KOPT-K1 (cell line): ENCODE measurements around the gene CTSE.

Experiments used
- H3K27ac ChIP-seq: fragments of 200-600 bp; sonication (generic); 2 replicates; pipeline ENCODE4 v1.5.1; 2016; ENCODE audit warnings: antibody characterized with exemption, mild to moderate bottlenecking, low read depth, low read length; ENCODE audit not compliant: poor library complexity, severe bottlenecking
- H3K36me3 ChIP-seq: fragments of 200-600 bp; sonication (generic); 2 replicates; pipeline ENCODE4 v1.5.1; 2017; ENCODE audit warnings: antibody characterized with exemption, mild to moderate bottlenecking, low read length, moderate library complexity; ENCODE audit not compliant: insufficient read depth
- H3K9me3 ChIP-seq: fragments of 200-600 bp; sonication (generic); 2 replicates; pipeline ENCODE4 v1.5.1; 2017; ENCODE audit warnings: antibody characterized with exemption, low read length, mild to moderate bottlenecking; ENCODE audit not compliant: insufficient read depth, poor library complexity, severe bottlenecking

The CTSE gene

DNA sequence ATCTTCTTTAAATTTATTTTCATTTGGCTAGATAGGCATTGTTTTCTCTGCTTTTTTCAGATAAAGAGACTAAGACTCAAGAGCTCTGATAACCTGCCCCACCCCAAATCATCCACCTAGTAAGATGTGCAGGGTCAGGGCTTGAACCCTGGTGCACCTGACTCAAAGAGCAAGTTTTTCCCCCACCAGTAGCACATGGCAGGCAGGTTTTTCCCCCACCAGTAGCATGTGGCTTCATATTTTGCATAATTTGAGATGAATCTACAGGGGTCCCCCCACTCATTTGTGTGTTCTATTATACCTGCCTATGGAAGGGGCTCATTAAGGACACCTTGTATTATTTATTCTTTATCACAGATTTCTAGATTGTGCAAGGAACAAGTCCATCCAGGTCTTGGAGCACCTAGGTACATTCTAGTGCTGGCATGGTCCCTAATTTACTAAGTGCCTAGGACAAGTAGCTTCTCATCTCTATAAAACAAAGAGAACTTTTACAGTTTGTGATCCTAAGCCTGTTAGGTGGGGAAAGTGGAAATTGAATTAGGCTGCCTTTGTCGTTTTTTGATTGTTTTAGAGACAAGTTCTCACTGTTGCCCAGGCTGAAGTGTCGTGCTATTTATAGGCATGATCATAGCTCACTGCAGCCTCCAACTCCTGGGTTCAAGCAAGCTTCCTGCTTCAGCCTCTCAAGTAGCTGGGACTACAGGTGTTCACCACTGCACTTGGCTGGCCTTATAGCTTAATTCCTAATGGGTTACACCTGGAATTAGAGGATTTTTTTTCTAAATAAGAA, 13.2 kb upstream of the CTSE start:
- Histone ChIP-seq H3K9me3 (no peaks in the 10 kb centered on the region), H3K27ac (peak overlapping the region; percentile 18), H3K36me3 (no peaks in the 10 kb centered on the region)

- Histone ChIP-seq H3K9me3 (no peaks in the 10 kb centered on the region), H3K27ac (peak overlapping the region; percentile 59), H3K36me3 (no peaks in the 10 kb centered on the region)
Measured at GRCh38 chr1:206035027-206035426, 11.3 kb upstream of the CTSE start.

- no peak overlapping the region for H3K27ac ChIP-seq
- no peaks in the 10 kb centered on the region for H3K36me3 ChIP-seq
- no peaks in the 10 kb centered on the region for H3K9me3 ChIP-seq
Measured at GRCh38 chr1:206032380-206033140, 8.9 kb upstream of the CTSE start.

DNA sequence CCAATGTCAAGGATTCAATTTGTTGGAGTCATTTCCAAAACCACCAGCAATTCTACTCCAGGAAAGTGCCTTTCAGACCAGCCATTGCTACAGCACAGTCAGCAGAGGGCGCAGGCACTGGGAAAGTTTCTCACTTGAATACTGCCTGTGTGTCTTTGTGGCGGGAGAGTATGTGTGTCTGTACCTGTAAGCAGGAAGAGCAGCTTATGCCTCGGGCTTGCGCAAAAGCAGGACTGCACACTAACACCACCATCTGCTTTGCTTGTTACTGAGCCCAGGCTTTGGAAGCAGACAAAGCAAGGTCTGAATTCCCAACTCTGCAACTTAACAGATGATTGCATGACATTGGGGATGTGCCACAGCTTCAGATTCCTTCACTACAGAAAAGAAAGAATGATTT, 7.0 kb upstream of the CTSE start:
- peaks cover 5% of the 10 kb centered on the region for H3K9me3 ChIP-seq
- peak overlapping the region; percentile 56 for H3K27ac ChIP-seq
- no peaks in the 10 kb centered on the region for H3K36me3 ChIP-seq

- H3K27ac ChIP-seq, result peak overlapping the region; percentile 56
- peaks cover 5% of the 10 kb centered on the region for H3K9me3 ChIP-seq
- no peaks in the 10 kb centered on the region for H3K36me3 ChIP-seq
Measured at GRCh38 chr1:206030191-206030590, 6.5 kb upstream of the CTSE start.

GRCh38 chr1:206029484-206029883, 5.8 kb upstream of the CTSE start:
- H3K9me3 ChIP-seq, result peaks cover 5% of the 10 kb centered on the region
- H3K27ac ChIP-seq, result no peak overlapping the region
- H3K36me3 ChIP-seq, result no peaks in the 10 kb centered on the region

- Histone ChIP-seq H3K27ac (no peak overlapping the region), H3K36me3 (no peaks in the 10 kb centered on the region)
Measured at GRCh38 chr1:206025283-206025820, 1.7 kb upstream of the CTSE start.

GRCh38 chr1:206022766-206023165, 929 bp downstream of the CTSE start:
- no peaks in the 10 kb centered on the region for H3K36me3 ChIP-seq
- no peak overlapping the region for H3K27ac ChIP-seq
- H3K9me3 ChIP-seq, result peaks cover 5% of the 10 kb centered on the region

More at GRCh38 chr1:206025283-206025820, 1.7 kb upstream of the CTSE start:
- H3K9me3 ChIP-seq, result peaks cover 5% of the 10 kb centered on the region

- Histone ChIP-seq H3K36me3 (no peaks in the 10 kb centered on the region), H3K27ac (no peak overlapping the region), H3K9me3 (peaks cover 5% of the 10 kb centered on the region)
Measured at GRCh38 chr1:206021626-206022365, 1.9 kb downstream of the CTSE start.

DNA sequence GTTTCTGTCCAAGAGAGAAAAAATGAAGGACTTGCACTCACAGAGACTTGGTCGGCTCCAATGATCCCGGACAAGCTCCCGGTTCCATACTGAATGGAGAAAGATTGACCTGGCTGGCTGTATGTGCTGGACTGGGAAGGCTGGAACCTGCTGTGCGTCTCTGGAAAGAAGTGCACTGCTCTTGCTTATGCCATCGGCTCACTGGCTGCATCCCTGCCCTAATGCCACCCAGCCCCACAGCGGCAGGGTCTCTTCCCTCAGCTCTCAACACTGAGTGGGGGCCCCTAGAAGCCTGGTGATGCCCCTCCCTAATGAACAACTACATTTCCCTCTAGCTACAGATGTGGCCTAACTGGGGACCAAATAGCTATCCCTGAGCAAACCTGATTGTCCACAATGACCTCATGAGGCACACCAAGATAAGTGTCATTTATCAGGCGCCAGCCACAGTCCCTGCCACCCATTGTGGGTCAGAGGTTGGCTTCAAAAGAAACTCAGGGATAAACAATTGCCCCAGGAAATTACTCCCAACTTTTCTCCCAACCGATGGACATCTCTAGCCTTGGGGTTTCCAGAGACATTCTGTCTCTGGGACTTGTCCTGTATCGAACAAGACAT, 2.6 kb downstream of the CTSE start:
- H3K9me3 ChIP-seq, result no peaks in the 10 kb centered on the region
- H3K27ac ChIP-seq, result no peak overlapping the region
- H3K36me3 ChIP-seq, result no peaks in the 10 kb centered on the region

GRCh38 chr1:206020393-206021007, 3.2 kb downstream of the CTSE start:
- Histone ChIP-seq H3K9me3 (no peaks in the 10 kb centered on the region), H3K27ac (no peak overlapping the region), H3K36me3 (no peaks in the 10 kb centered on the region)

GRCh38 chr1:206015071-206015470, 8.6 kb downstream of the CTSE start:
- no peaks in the 10 kb centered on the region for H3K36me3 ChIP-seq
- no peaks in the 10 kb centered on the region for H3K9me3 ChIP-seq
- no peak overlapping the region for H3K27ac ChIP-seq

DNA sequence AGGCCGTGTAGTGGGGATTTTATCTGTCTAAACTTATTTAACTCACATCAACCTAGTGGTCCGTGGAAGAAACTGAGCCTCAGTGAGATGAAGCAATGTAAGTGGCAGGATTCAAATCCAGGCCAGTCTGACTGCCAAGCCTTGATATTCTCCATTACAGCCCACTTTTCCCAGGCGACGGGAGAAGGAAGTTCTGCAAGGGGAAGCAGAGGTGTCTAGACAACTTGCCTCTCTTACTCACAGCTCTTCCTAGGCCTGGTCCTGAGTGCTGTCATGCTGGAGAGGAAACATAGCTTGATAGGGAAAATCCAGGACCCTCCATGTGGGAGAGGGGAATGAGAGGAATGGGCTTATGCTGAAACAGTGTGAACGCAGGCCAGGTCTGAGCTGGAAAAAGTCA, 9.1 kb downstream of the CTSE start:
- no peaks in the 10 kb centered on the region for H3K36me3 ChIP-seq
- no peaks in the 10 kb centered on the region for H3K9me3 ChIP-seq
- H3K27ac ChIP-seq, result no peak overlapping the region

GRCh38 chr1:206013026-206013795, 10.5 kb downstream of the CTSE start:
- H3K36me3 ChIP-seq, result no peaks in the 10 kb centered on the region
- H3K9me3 ChIP-seq, result no peaks in the 10 kb centered on the region
- H3K27ac ChIP-seq, result peak overlapping the region; percentile 84
